Gastrocnemius medialis (tissue), 4 donors: ENCODE measurements around the gene CCDC134.

ENCODE experiments used
- CTCF ChIP-seq, 5 experiments: fragments of 450-650 bp in 3 of 5; fragments of 200-600 bp in 2 of 5; sonication (generic) in 2 of 5; IDR thresholded peaks in 4 of 5; conservative IDR thresholded peaks in 1 of 5; 1 replicate in 4 of 5; 2 replicates in 1 of 5; pipeline ENCODE4 v1.5.1; 2016 to 2019; ENCODE audit warnings: antibody characterized with exemption in 5 of 5, mild to moderate bottlenecking in 3 of 5, moderate library complexity in 3 of 5
- POLR2A ChIP-seq, 2 donors: fragments of 450-650 bp; IDR thresholded peaks; one replicate each; pipeline ENCODE4 v1.6.1; 2017; ENCODE audit warnings: antibody characterized with exemption in 2 of 2, mild to moderate bottlenecking in 2 of 2, moderate library complexity in 2 of 2

GRCh38 chr22:41798736-41799135, 1.7 kb upstream of the CCDC134 start:
- no peak for TF ChIP-seq CTCF (IDR thresholded peaks at IDR 0.05 in 4 of 5, conservative IDR thresholded peaks at IDR 0.05 in 1 of 5)
- no peak for TF ChIP-seq POLR2A (IDR thresholded peaks at IDR 0.05)
